Mesenchymal stem cell (in vitro differentiated cells and primary cell): ENCODE measurements around the gene CTNNA3.

Experiments used
- DNase-seq: peaks from one replicate; pipeline ENCODE4 v3.0.0-alpha.2; 2013
- H2AFZ ChIP-seq: one replicate; pipeline ENCODE4 v1.6.1; 2013; ENCODE audit warnings: low read depth, mild to moderate bottlenecking, control low read depth, inconsistent platforms, low read length, moderate library complexity
- H2AK5ac ChIP-seq: 2 replicates; pipeline ENCODE4 v1.6.1; 2013; ENCODE audit warnings: low read length, moderate library complexity, mild to moderate bottlenecking, inconsistent platforms; ENCODE audit not compliant: severe bottlenecking
- H2BK120ac ChIP-seq: one replicate; pipeline ENCODE4 v1.6.1; 2013; ENCODE audit warnings: low read depth, mild to moderate bottlenecking, inconsistent platforms, low read length, moderate library complexity
- H2BK12ac ChIP-seq, 2 experiments: one replicate each; pipeline ENCODE4 v1.6.1; 2013; ENCODE audit warnings: inconsistent platforms in 2 of 2, low read length in 2 of 2, mild to moderate bottlenecking in 2 of 2, moderate library complexity in 2 of 2, control low read depth in 1 of 2
- H2BK15ac ChIP-seq: one replicate; pipeline ENCODE4 v1.6.1; 2013; ENCODE audit warnings: mild to moderate bottlenecking, low read depth, inconsistent platforms; ENCODE audit not compliant: poor library complexity, severe bottlenecking
- H2BK5ac ChIP-seq: 2 replicates; pipeline ENCODE4 v1.6.1; 2013; ENCODE audit warnings: low read depth, mild to moderate bottlenecking, low read length, control low read depth, inconsistent platforms; ENCODE audit not compliant: poor library complexity, severe bottlenecking
- H3K14ac ChIP-seq, 2 experiments: one replicate each; pipeline ENCODE4 v1.6.1; 2013; ENCODE audit warnings: inconsistent platforms in 2 of 2, low read length in 2 of 2, control low read depth in 1 of 2, mild to moderate bottlenecking in 1 of 2, moderate library complexity in 1 of 2
- H3K18ac ChIP-seq, 2 experiments: one replicate each; pipeline ENCODE4 v1.6.1; 2013; ENCODE audit warnings: inconsistent platforms in 2 of 2, low read length in 2 of 2, control low read depth in 1 of 2, low read depth in 1 of 2, mild to moderate bottlenecking in 1 of 2
- H3K23ac ChIP-seq, 2 experiments: one replicate each; pipeline ENCODE4 v1.6.1; 2013; ENCODE audit warnings: inconsistent platforms in 2 of 2, low read length in 2 of 2, mild to moderate bottlenecking in 2 of 2, moderate library complexity in 2 of 2, control low read depth in 1 of 2
- H3K27ac ChIP-seq: 2 replicates; pipeline ENCODE4 v1.5.1; 2013; ENCODE audit warnings: mild to moderate bottlenecking, moderate library complexity, low read length, control low read depth, inconsistent platforms; ENCODE audit not compliant: poor library complexity, severe bottlenecking
- H3K27me3 ChIP-seq, 2 experiments: 2 replicates each; pipeline versions ENCODE4 v1.6.1 to v1.7.0; 2013; ENCODE audit warnings: low read length in 2 of 2, mild to moderate bottlenecking in 2 of 2, moderate library complexity in 2 of 2, control low read depth in 1 of 2, inconsistent platforms in 1 of 2; ENCODE audit not compliant: control insufficient read depth in 1 of 2, insufficient read depth in 1 of 2
- H3K36me3 ChIP-seq, 2 experiments: 2 replicates each; pipeline versions ENCODE4 v1.6.1 to v1.7.0; 2013; ENCODE audit warnings: low read length in 2 of 2, control low read depth in 1 of 2, inconsistent platforms in 1 of 2, low read depth in 1 of 2, mild to moderate bottlenecking in 1 of 2; ENCODE audit not compliant: insufficient read depth in 2 of 2, control insufficient read depth in 1 of 2
- H3K4ac ChIP-seq, 2 experiments: one replicate each; pipeline ENCODE4 v1.6.1; 2013; ENCODE audit warnings: inconsistent platforms in 2 of 2, low read length in 2 of 2, mild to moderate bottlenecking in 2 of 2, moderate library complexity in 2 of 2, control low read depth in 1 of 2, low read depth in 1 of 2
- H3K4me1 ChIP-seq: 2 replicates; pipeline ENCODE4 v1.6.1; 2013; ENCODE audit warnings: low read depth, low read length, control low read depth; ENCODE audit not compliant: control insufficient read depth, insufficient read depth
- H3K4me2 ChIP-seq: 2 replicates; pipeline ENCODE4 v1.6.1; 2013; ENCODE audit warnings: low read length, mild to moderate bottlenecking, inconsistent platforms; ENCODE audit not compliant: poor library complexity, severe bottlenecking
- H3K4me3 ChIP-seq, 2 experiments: 2 replicates each; pipeline versions ENCODE4 v1.5.1 to v1.7.0; 2013; ENCODE audit warnings: low read length in 2 of 2, mild to moderate bottlenecking in 2 of 2, control low read depth in 1 of 2, low read depth in 1 of 2; ENCODE audit not compliant: insufficient read depth in 1 of 2
- H3K79me1 ChIP-seq: replicated peaks from 2 replicates; pipeline ENCODE4 v1.6.1; 2013; ENCODE audit warnings: mild to moderate bottlenecking, control low read depth, low read length, inconsistent platforms; ENCODE audit not compliant: poor library complexity, severe bottlenecking
- H3K9ac ChIP-seq: 2 replicates; pipeline ENCODE4 v1.7.0; 2013; ENCODE audit warnings: mild to moderate bottlenecking, low read length, moderate library complexity
- H3K9me3 ChIP-seq: 2 replicates; pipeline ENCODE4 v1.7.0; 2013; ENCODE audit warnings: mild to moderate bottlenecking, low read length; ENCODE audit not compliant: control insufficient read depth
- H4K8ac ChIP-seq: one replicate; pipeline ENCODE4 v1.6.1; 2013; ENCODE audit warnings: inconsistent platforms, mild to moderate bottlenecking, low read length, moderate library complexity
- H4K91ac ChIP-seq: one replicate; pipeline ENCODE4 v1.6.1; 2013; ENCODE audit warnings: mild to moderate bottlenecking, low read length, inconsistent platforms
- WGBS: methylation state at CpG from one replicate; pipeline ENCODE4 v1.1.7; 2013; ENCODE audit warnings: mixed read lengths; 5-methylcytosine and 5-hydroxymethylcytosine counted together

CTNNA3 gene

DNA sequence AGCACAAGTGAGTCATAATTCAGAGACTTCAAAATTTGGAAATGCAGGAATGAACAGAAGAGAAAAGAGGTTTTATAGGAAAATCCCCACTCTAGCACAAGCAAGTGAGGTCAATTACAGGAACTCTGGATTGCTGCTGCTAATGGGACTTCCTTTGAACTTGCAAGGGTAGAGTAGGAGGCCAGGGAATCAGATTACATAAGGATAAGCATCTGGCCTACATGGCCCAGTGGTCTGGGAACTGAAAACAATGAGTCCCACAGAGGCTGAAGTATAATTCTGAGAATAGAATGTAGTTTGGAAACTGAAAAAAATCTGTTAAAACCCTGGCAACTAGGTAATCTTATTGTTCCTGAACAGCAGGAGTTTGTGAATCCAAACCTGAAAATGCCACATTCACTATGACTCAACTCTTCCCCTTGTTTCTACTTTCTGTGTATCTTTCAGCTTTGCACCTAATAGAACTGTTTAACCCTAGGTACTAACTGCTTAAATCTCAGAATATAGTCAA is 66.5 kb downstream of the CTNNA3 start:
- H3K4me2 ChIP-seq = no peak overlapping the region

DNA sequence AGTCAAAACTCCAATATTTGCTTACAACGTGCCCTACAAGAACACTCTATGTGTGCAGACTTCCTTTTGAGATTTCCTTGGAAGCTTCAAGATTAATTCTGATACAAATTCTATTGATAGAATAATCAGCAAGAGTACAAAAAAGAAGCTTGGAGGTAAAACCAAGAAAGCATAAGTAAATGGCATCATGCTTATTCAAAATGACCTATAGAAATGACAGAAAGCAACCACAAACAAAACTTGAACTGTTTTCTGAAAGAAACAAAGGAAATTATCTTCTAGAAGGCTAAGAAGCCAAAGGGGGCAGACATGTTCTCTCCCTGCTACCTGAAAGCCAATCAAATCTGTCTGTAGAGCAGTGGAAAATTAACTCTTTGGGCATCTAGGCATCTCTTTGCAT is 73.0 kb downstream of the CTNNA3 start:
- no peak overlapping the region for H2AFZ ChIP-seq
- no peak overlapping the region for H3K4me3 ChIP-seq
- no peak overlapping the region for H3K9ac ChIP-seq
- no peak overlapping the region for H3K27ac ChIP-seq
- no peak overlapping the region for H2BK120ac ChIP-seq
- no peak overlapping the region for H3K14ac ChIP-seq
- DNase-seq = no peak
- no peaks in the 10 kb centered on the region for H3K4me1 ChIP-seq
- WGBS = 100% methylated on average over 1 of the region's 1 CpG
- no peaks in the 10 kb centered on the region for H3K27me3 ChIP-seq
- H2BK15ac ChIP-seq = no peak overlapping the region
- no peaks in the 10 kb centered on the region for H3K79me1 ChIP-seq
- H3K36me3 ChIP-seq = no peaks in the 10 kb centered on the region
- no peak overlapping the region for H4K8ac ChIP-seq
- no peak overlapping the region for H3K23ac ChIP-seq
- H3K4me2 ChIP-seq = no peak overlapping the region
- H3K4ac ChIP-seq = no peak overlapping the region
- no peak overlapping the region for H2BK5ac ChIP-seq
- H4K91ac ChIP-seq = no peak overlapping the region
- H3K18ac ChIP-seq = no peak overlapping the region
- no peaks in the 10 kb centered on the region for H3K9me3 ChIP-seq
- no peak overlapping the region for H2BK12ac ChIP-seq
- H2AK5ac ChIP-seq = no peak overlapping the region

More for the DNA sequence above, 66.5 kb downstream of the CTNNA3 start:
- Histone ChIP-seq H3K36me3 (no peaks in the 10 kb centered on the region), H2BK120ac (no peak overlapping the region), H3K9me3 (no peaks in the 10 kb centered on the region), H4K8ac (no peak overlapping the region), H2AFZ (no peak overlapping the region), H3K79me1 (no peaks in the 10 kb centered on the region), H2BK15ac (no peak overlapping the region), H3K27ac (peak overlapping the region; percentile 64), H4K91ac (no peak overlapping the region), H3K4me1 (peaks cover 2% of the 10 kb centered on the region), H3K9ac (no peak overlapping the region), H3K18ac (no peak overlapping the region), H3K27me3 (no peaks in the 10 kb centered on the region), H2AK5ac (no peak overlapping the region), H2BK12ac (no peak overlapping the region), H3K23ac (no peak overlapping the region), H3K4me3 (no peak overlapping the region), H3K14ac (no peak overlapping the region), H3K4ac (no peak overlapping the region), H2BK5ac (no peak overlapping the region)
- peak; percentile 7 for DNase-seq

DNA sequence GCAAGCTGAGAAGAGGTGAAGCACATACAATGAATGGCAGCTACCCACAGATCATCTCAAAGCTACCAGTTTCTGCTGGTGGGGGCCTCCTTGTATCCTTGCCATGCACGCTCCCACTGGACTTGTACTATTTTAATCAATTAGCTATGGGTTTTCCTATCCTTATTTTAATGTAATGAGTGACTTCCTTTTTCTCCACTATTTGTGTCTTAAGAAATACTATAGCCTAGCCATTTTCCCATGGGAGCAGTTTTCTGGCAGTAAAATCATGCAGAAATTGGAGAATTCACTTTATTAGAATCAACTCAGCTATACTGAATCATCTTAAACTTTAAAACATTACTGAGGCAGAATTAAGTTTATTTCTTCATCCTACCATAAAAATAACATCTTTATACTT is 73.5 kb downstream of the CTNNA3 start:
- H3K36me3 ChIP-seq = no peaks in the 10 kb centered on the region
- no peak overlapping the region for H4K8ac ChIP-seq
- H2AFZ ChIP-seq = no peak overlapping the region
- H2BK15ac ChIP-seq = no peak overlapping the region
- no peak overlapping the region for H3K4ac ChIP-seq
- H3K4me2 ChIP-seq = no peak overlapping the region
- H2BK12ac ChIP-seq = no peak overlapping the region
- H3K27me3 ChIP-seq = no peaks in the 10 kb centered on the region
- no peak overlapping the region for H2BK120ac ChIP-seq
- no peak overlapping the region for H3K14ac ChIP-seq
- no peak overlapping the region for H3K18ac ChIP-seq
- H3K79me1 ChIP-seq = no peaks in the 10 kb centered on the region
- no CpG with 5 or more reads among the region's 1 CpG for WGBS
- no peak overlapping the region for H2BK5ac ChIP-seq
- H2AK5ac ChIP-seq = no peak overlapping the region
- DNase-seq = no peak
- no peak overlapping the region for H3K4me3 ChIP-seq
- no peaks in the 10 kb centered on the region for H3K4me1 ChIP-seq
- H3K27ac ChIP-seq = no peak overlapping the region
- no peak overlapping the region for H3K9ac ChIP-seq
- H4K91ac ChIP-seq = no peak overlapping the region
- no peaks in the 10 kb centered on the region for H3K9me3 ChIP-seq
- H3K23ac ChIP-seq = no peak overlapping the region

GRCh38 chr10:67621834-67622233 is 74.2 kb downstream of the CTNNA3 start:
- no peak overlapping the region for H3K9ac ChIP-seq
- H3K36me3 ChIP-seq = no peaks in the 10 kb centered on the region
- H3K79me1 ChIP-seq = no peaks in the 10 kb centered on the region
- no peak overlapping the region for H4K8ac ChIP-seq
- no peak for DNase-seq
- 76% methylated on average over 3 of the region's 3 CpGs for WGBS
- H2BK5ac ChIP-seq = no peak overlapping the region
- H3K27ac ChIP-seq = no peak overlapping the region
- no peak overlapping the region for H2BK120ac ChIP-seq
- no peak overlapping the region for H2BK12ac ChIP-seq
- no peaks in the 10 kb centered on the region for H3K27me3 ChIP-seq
- no peaks in the 10 kb centered on the region for H3K9me3 ChIP-seq
- H3K4me1 ChIP-seq = no peaks in the 10 kb centered on the region
- H3K14ac ChIP-seq = no peak overlapping the region
- H4K91ac ChIP-seq = no peak overlapping the region
- no peak overlapping the region for H3K4me3 ChIP-seq
- no peak overlapping the region for H3K18ac ChIP-seq
- no peak overlapping the region for H2BK15ac ChIP-seq
- H3K4me2 ChIP-seq = no peak overlapping the region
- no peak overlapping the region for H3K4ac ChIP-seq
- H3K23ac ChIP-seq = no peak overlapping the region
- no peak overlapping the region for H2AFZ ChIP-seq
- H2AK5ac ChIP-seq = no peak overlapping the region
